HG03439 (cell line): ENCODE data around the gene RBM25.
"Not testable (repeated sequence)": the region's sequence is repeated elsewhere in the genome, so short reads cannot be mapped to it uniquely, and the experiment has no call there.

Experiments used
- ATAC-seq: cut with Tn5 transposase; IDR thresholded peaks from one replicate; pipeline ENCODE4 v1.9.1; 2021; ENCODE audit warnings: mild to moderate bottlenecking, moderate library complexity; ENCODE audit not compliant: unreplicated experiment

The RBM25 gene

DNA sequence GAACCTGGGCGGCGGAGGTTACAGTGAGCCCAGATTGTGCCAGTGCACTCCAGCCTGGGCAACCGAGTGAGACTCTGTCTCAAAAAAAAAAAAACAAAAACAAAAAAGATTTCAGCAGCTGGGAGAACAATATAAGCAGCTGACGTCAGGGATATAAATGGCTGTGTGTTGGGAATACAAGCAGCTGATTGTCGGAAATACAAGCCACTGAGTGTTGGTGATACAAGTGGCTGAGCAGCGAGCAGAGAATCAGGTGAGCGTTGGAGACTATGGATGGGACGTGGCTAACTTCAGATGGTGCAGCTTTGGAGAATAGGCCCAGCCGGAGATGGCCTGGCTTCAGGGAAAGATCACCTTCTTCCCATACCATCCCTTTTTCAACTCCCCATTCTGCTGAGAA, 109.9 kb downstream of the RBM25 start:
- ATAC-seq = no peak

DNA sequence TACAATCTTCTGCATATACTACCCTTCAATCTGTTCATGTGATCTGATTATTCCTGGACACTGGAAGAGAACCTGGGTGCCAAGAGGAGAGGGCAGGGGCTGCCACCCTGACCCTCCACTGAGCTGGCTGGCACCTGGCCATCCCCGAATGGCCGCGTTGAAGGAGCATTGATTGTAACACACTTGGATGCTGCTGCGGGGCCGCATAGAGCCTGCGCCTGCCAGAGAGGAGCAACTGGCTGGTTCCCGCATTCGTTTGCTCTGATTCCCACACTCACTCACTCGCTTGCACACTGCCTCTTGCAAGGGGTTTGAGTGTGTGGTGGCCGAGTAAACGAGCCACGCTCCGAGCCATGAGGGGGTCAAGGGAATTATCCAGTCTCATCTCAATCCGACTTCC, 110.4 kb downstream of the RBM25 start:
- no peak for ATAC-seq

DNA sequence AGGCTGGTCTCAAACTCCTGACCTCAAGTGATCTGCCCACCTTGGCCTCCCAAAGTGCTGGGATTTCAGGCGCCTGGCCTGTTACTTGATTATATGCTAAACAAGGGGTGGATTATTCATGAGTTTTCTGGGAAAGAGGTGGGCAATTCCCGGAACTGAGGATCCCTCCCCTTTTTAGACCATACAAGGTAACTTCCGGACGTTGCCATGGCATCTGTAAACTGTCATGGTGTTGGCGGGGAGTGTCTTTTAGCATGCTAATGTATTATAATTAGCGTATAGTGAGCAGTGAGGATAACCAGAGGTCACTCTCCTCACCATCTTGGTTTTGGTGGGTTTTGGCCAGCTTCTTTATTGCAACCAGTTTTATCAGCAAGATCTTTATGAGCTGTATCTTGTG, 111.5 kb downstream of the RBM25 start:
- ATAC-seq = not testable (repeated sequence)

DNA sequence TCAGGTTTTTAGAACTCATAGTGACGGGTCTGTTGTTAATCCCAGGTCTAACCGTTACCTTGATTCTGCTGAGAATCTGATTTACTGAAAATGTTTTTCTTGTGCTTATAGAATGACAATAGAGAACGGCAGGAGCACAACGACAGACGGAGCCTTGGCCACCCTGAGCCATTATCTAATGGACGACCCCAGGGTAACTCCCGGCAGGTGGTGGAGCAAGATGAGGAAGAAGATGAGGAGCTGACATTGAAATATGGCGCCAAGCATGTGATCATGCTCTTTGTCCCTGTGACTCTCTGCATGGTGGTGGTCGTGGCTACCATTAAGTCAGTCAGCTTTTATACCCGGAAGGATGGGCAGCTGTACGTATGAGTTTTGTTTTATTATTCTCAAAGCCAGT, 112.4 kb downstream of the RBM25 start:
- ATAC-seq = no peak

DNA sequence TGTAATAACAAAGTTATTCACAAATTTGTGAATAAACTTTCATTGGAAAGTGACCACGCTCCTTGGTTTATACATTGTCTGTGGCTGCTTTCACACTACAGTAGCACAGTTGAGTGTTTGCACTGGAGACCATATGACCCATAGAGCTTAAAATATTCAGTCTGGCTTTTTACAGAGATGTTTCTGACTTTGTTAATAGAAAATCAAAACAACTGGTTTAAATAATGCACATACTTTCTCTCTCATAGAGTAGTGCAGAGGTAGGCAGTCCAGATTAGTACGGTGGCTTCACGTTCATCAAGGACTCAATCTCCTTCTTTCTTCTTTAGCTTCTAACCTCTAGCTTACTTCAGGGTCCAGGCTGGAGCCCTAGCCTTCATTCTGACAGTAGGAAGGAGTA, 114.2 kb downstream of the RBM25 start:
- no peak for ATAC-seq

DNA sequence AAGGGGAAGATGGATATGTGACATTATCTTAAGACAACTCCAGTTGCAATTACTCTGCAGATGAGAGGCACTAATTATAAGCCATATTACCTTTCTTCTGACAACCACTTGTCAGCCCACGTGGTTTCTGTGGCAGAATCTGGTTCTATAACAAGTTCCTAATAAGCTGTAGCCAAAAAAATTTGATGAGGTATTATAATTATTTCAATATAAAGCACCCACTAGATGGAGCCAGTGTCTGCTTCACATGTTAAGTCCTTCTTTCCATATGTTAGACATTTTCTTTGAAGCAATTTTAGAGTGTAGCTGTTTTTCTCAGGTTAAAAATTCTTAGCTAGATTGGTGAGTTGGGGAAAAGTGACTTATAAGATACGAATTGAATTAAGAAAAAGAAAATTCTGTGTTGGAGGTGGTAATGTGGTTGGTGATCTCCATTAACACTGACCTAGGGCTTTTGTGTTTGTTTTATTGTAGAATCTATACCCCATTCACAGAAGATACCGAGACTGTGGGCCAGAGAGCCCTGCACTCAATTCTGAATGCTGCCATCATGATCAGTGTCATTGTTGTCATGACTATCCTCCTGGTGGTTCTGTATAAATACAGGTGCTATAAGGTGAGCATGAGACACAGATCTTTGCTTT, 114.9 kb downstream of the RBM25 start:
- no peak for ATAC-seq
